Measurements from ENCODE around the gene CRMP1.

DNA sequence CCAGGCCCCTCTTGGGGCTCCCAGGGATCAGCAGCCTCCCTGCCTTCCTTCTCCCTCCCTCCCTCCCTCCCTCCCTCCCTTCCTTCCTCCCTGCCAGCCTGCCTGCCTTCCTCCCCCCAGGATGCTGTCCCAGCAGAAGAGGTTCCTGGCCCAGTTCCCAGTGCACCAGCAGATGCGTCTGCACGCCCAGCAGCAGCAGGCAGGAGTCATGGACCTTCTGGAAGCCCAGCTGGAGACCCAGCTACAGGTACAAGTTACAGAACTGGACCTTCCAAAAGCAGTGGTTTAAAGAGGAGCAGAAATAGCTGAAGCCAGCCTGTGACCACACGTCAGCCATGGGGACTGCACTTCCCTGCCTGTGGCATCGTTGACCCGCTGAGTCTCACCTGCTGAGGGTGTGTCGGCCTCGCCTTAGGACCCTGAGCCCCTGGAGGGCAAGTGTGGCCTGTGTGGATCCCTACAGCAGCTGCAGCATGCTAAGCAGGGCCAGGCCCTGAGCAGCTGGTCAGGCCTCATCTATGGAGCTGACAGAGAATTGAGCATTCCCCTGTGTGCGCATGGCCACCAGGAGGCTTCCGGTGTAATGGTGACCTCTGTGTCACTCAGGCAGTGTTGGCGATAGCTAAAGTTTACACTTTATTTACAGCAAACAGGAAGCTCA, 84.7 kb downstream of the CRMP1 start:
- TF ChIP-seq, protein P1, sequence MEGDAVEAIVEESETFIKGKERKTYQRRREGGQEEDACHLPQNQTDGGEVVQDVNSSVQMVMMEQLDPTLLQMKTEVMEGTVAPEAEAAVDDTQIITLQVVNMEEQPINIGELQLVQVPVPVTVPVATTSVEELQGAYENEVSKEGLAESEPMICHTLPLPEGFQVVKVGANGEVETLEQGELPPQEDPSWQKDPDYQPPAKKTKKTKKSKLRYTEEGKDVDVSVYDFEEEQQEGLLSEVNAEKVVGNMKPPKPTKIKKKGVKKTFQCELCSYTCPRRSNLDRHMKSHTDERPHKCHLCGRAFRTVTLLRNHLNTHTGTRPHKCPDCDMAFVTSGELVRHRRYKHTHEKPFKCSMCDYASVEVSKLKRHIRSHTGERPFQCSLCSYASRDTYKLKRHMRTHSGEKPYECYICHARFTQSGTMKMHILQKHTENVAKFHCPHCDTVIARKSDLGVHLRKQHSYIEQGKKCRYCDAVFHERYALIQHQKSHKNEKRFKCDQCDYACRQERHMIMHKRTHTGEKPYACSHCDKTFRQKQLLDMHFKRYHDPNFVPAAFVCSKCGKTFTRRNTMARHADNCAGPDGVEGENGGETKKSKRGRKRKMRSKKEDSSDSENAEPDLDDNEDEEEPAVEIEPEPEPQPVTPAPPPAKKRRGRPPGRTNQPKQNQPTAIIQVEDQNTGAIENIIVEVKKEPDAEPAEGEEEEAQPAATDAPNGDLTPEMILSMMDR (IDR thresholded peaks at IDR 0.05) = no peak
- TF ChIP-seq POLR2A (IDR thresholded peaks at IDR 0.05) = no peak
